Panc1 (cell line): Measurements from ENCODE around the gene ZNF362. TPM values are rescaled to one million over a fixed set of nuclear protein-coding genes. Genes with fewer than 3 reads are reported as not detected.

ENCODE experiments used
- ATAC-seq: fragments of 200-7000 bp; cut with Tn5 transposase; 2 replicates; pipeline ENCODE4 v1.9.1; 2020; ENCODE audit warnings: mild to moderate bottlenecking, moderate library complexity
- BruUV-seq: library from RNA; stranded (reverse); fragments of 400-500 nt; replicated peaks from 2 replicates; lab custom pipeline; 2021; lab: Mats Ljungman, UMichigan
- CTCF ChIA-PET: fragments of 300-600 bp; sonication (Branson Sonifier 250); formaldehyde crosslinking; loops from one replicate; lab custom pipeline; 2022; ENCODE audit warnings: antibody characterized with exemption; lab: Charles Lee
- POLR2A ChIA-PET: fragments of 300-600 bp; sonication (Branson Sonifier 250); formaldehyde crosslinking; loops from one replicate; lab custom pipeline; 2022; ENCODE audit warnings: antibody characterized with exemption; lab: Charles Lee
- DNase-seq: peaks from one replicate; pipeline ENCODE4 v3.0.0-alpha.2; 2010; ENCODE audit warnings: low read depth, low spot score
- H3K27ac ChIP-seq: 2 replicates; pipeline ENCODE4 v1.5.1; 2011; ENCODE audit warnings: mild to moderate bottlenecking, low read length, inconsistent platforms
- H3K27me3 ChIP-seq: fragments of 200-500 bp; sonication (Bioruptor generic); 2 replicates; pipeline ENCODE4 v1.6.0; 2014; ENCODE audit warnings: low read length, inconsistent platforms; ENCODE audit not compliant: control insufficient read depth, insufficient read depth
- H3K36me3 ChIP-seq: fragments of 200-500 bp; sonication (Bioruptor generic); 2 replicates; pipeline ENCODE4 v1.5.1; 2014; ENCODE audit warnings: inconsistent platforms, mild to moderate bottlenecking, low read length, moderate library complexity; ENCODE audit not compliant: control insufficient read depth, insufficient read depth
- H3K4me1 ChIP-seq: 2 replicates; pipeline ENCODE4 v1.5.1; 2011; ENCODE audit warnings: inconsistent platforms, mild to moderate bottlenecking, low read length, moderate library complexity; ENCODE audit not compliant: control insufficient read depth, insufficient read depth
- H3K4me3 ChIP-seq, 2 experiments: 2 replicates each; pipeline ENCODE4 v1.5.1; 2011 to 2012; ENCODE audit warnings: low read depth in 2 of 2, low read length in 2 of 2, mild to moderate bottlenecking in 2 of 2, inconsistent platforms in 1 of 2, moderate library complexity in 1 of 2
- H3K9me3 ChIP-seq: fragments of 200-500 bp; sonication (Bioruptor generic); 2 replicates; pipeline ENCODE4 v1.5.1; 2014; ENCODE audit warnings: low read depth, mild to moderate bottlenecking, inconsistent platforms, low read length, moderate library complexity; ENCODE audit not compliant: control insufficient read depth, insufficient read depth
- CTCF ChIP-seq: fragments of 450-650 bp; IDR thresholded peaks from 2 replicates; pipeline ENCODE4 v1.5.1; 2017; ENCODE audit warnings: mild to moderate bottlenecking
- POLR2AphosphoS5 ChIP-seq: IDR thresholded peaks from 2 replicates; pipeline ENCODE4 v1.6.1; 2012; ENCODE audit warnings: mild to moderate bottlenecking, low read depth, low read length, moderate library complexity
- SIN3A ChIP-seq: IDR thresholded peaks from 2 replicates; pipeline ENCODE4 v1.6.1; 2012; ENCODE audit warnings: low read depth, mild to moderate bottlenecking, low read length, moderate library complexity, borderline replicate concordance; ENCODE audit not compliant: insufficient read depth
- in situ Hi-C: cut with HindIII; loops from 2 replicates; pipeline ENCODE4 v1.10.0; 2016; ENCODE audit warnings: low sequenced_read_pairs, low pct_unique_long_range_greater_than_20kb
- intact Hi-C: fragments of 100-400 bp; cut with micrococcal nuclease; formaldehyde crosslinking; loops from one replicate; pipeline ENCODE4 v1.10.0; 2022; ENCODE audit not compliant: unreplicated experiment
- microRNA-seq: library from miRNA; unstranded; fragments of <30 nt; microRNA quantifications from one replicate; pipeline ENCODE4 v1.1.0, GENCODE V29; 2020; ENCODE audit not compliant: unreplicated experiment
- total RNA-seq: library from RNA; stranded (reverse); gene quantifications from one replicate; pipeline ENCODE4 v1.2.1, GENCODE V29; 2021; ENCODE audit not compliant: unreplicated experiment
- TF ChIP-seq, protein P1 (sequence below), 2 experiments: IDR thresholded peaks; 2 replicates each; pipeline ENCODE4 v1.6.1; 2011 to 2012; ENCODE audit warnings: low read depth in 2 of 2, control low read depth in 1 of 2, low read length in 1 of 2, mild to moderate bottlenecking in 1 of 2, moderate library complexity in 1 of 2; ENCODE audit not compliant: insufficient read depth in 1 of 2

Gene ZNF362
- total RNA-seq, 1 experiment from 2014 or later, result 17.5 TPM

DNA sequence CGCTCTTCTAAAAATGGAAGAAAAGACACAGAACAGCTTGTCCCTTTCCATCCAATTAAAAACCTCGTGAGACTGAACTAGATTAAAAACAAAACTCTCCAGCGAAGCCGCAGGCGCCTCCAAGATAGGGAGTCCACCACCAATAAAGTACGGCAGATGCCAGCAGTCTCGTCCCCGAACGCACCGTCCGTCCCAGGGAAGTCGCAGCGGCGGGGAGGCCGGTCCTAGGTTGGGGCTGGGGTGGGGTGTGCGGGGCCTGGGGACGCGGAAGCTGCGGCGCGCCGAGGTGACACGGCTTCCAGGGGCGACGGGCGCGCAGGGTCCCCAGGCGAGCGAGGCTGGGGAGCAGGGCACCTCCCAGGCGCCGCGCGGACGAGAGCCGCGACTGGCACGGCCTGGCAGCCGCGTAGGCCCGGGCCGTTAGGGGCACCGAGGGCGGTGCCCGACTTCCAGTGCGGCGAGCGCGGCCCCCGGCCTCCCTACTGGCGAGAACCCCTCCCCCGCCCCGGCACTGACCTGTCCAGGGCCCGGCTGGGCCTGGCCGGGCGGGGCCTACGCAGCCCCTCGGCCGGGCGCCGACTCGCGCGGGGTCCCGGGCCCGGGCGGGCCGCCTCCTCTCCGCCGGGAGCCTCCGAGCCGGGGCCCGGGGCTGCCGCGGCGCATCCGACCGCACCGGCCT, 92.9 kb downstream of the ZNF362 start:
- ChIA-PET POLR2A (interaction anchor here (0.6 kb wide), 1 partner anchor 51 kb away, joined by 8 read pairs; no protein-coding TSS in a partner anchor), CTCF (interaction anchor here (0.7 kb wide), 1 partner anchor 11 kb away, joined by 5 read pairs; no protein-coding TSS in a partner anchor)
- peak; percentile 72 for ATAC-seq
- intact Hi-C loops, result no loop called here
- Histone ChIP-seq H3K4me3 (peak overlapping the region; percentile 81 to 90), H3K9me3 (no peaks in the 10 kb centered on the region), H3K27me3 (no peaks in the 10 kb centered on the region), H3K27ac (peak overlapping the region; percentile 93), H3K4me1 (peaks cover 41% of the 10 kb centered on the region), H3K36me3 (peaks cover 7% of the 10 kb centered on the region)
- in situ Hi-C loops, result no loop called here
- peak; percentile 40; the same call in 1 of the 2 replicates for TF ChIP-seq SIN3A
- peak; percentile 50; the same call in 1 of the 2 replicates for TF ChIP-seq POLR2AphosphoS5
- no peak for TF ChIP-seq CTCF
- TF ChIP-seq, protein P1, sequence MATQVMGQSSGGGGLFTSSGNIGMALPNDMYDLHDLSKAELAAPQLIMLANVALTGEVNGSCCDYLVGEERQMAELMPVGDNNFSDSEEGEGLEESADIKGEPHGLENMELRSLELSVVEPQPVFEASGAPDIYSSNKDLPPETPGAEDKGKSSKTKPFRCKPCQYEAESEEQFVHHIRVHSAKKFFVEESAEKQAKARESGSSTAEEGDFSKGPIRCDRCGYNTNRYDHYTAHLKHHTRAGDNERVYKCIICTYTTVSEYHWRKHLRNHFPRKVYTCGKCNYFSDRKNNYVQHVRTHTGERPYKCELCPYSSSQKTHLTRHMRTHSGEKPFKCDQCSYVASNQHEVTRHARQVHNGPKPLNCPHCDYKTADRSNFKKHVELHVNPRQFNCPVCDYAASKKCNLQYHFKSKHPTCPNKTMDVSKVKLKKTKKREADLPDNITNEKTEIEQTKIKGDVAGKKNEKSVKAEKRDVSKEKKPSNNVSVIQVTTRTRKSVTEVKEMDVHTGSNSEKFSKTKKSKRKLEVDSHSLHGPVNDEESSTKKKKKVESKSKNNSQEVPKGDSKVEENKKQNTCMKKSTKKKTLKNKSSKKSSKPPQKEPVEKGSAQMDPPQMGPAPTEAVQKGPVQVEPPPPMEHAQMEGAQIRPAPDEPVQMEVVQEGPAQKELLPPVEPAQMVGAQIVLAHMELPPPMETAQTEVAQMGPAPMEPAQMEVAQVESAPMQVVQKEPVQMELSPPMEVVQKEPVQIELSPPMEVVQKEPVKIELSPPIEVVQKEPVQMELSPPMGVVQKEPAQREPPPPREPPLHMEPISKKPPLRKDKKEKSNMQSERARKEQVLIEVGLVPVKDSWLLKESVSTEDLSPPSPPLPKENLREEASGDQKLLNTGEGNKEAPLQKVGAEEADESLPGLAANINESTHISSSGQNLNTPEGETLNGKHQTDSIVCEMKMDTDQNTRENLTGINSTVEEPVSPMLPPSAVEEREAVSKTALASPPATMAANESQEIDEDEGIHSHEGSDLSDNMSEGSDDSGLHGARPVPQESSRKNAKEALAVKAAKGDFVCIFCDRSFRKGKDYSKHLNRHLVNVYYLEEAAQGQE (IDR thresholded peaks at IDR 0.05; ENCODE audit: insufficient read depth in 1 of 2, low read depth in 2 of 2, low read length in 1 of 2), result no peak
- DNase-seq, result no peak
- BruUV-seq, result no TSS peak

DNA sequence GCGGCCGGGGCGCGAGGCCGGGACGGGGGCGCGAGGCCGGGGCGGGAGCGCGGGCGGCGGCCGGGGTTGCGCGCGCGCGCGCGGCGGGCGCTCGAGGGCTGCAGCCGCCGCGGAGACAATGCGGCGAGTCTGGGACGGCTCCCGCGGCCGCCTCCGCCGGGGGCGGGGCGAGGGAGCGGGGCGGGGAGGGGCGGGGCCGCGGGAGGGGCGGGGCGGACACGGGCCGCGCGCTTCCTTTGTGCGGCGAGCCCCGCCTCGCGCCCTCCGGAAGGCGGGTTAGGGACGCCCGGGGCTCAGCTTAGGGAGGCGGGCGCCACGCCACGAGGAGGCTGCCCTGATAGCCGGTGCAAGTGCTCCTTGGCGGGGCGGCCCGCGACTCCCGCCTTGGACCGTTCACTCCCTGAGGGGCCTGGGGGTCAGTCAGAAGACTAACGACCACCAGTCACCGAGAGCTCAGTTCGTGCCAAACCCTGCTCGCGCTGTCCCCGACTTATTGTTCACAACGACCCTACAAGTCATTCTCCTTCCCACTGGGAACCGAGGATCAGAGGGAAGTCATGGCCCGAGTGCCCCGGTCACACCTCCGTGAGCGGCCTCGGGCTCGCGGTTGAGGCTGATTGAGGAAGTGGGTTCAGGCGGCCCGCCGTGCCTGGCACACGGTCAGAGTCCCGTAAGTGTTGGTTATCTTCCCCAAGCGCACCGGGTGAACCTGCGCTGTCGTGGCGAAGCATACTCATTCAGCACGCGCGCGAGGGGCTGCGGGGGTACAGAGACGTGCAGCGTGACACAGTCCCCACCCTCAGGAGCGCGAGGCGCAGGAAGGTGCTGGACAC, 93.7 kb downstream of the ZNF362 start:
- TF ChIP-seq, protein P1 (IDR thresholded peaks at IDR 0.05; ENCODE audit: insufficient read depth in 1 of 2, low read depth in 2 of 2, low read length in 1 of 2), result no peak
- peak; percentile 76 for TF ChIP-seq POLR2AphosphoS5
- H3K36me3 ChIP-seq, result peaks cover 7% of the 10 kb centered on the region
- DNase-seq (no peak), ATAC-seq (peak; percentile 89)
- peak overlapping the region; percentile 81 for H3K4me3 ChIP-seq
- H3K9me3 ChIP-seq, result no peaks in the 10 kb centered on the region
- intact Hi-C loops (no loop called here), in situ Hi-C loops (no loop called here)
- peaks cover 34% of the 10 kb centered on the region for H3K4me1 ChIP-seq
- ChIA-PET CTCF (interaction anchor here (0.7 kb wide), 1 partner anchor 12 kb away, joined by 5 read pairs; no protein-coding TSS in a partner anchor), POLR2A (interaction anchor here (0.6 kb wide), 1 partner anchor 52 kb away, joined by 8 read pairs; no protein-coding TSS in a partner anchor)
- no peaks in the 10 kb centered on the region for H3K27me3 ChIP-seq
- H3K27ac ChIP-seq, result peak overlapping the region; percentile 84
- no TSS peak for BruUV-seq

Small RNA genes lying within 50 kb of the gene (microRNA-seq; reads per million reads assigned to microRNA genes)
- gene MIR3605, result 23.8 reads per million, percentile 40 among the genes with 10 or more reads in this experiment

Other genes starting within 250 kb of the ZNF362 start
- gene AK2, start 219.6 kb upstream of the ZNF362 start, total RNA-seq, result 213 TPM
- gene AZIN2, start 175.3 kb upstream of the ZNF362 start, total RNA-seq, result 2.4 TPM
- gene TRIM62, start 74.4 kb upstream of the ZNF362 start, total RNA-seq, result 7.4 TPM
- gene A3GALT2, start 64.6 kb downstream of the ZNF362 start, total RNA-seq, result not detected
- 122 TPM for gene PHC2, start 174.6 kb downstream of the ZNF362 start, total RNA-seq
- 6.9 TPM for gene ZSCAN20, start 216.2 kb downstream of the ZNF362 start, total RNA-seq